GM12891 (cell line): ENCODE data around the gene RPH3AL.

Experiments
- PAX5 ChIP-seq: IDR thresholded peaks from 2 replicates; pipeline ENCODE4 v1.6.1; 2011; ENCODE audit warnings: low read length, moderate library complexity, mild to moderate bottlenecking; ENCODE audit not compliant: insufficient read depth, severe bottlenecking
- POLR2A ChIP-seq: IDR thresholded peaks from 2 replicates; pipeline ENCODE4 v1.6.1; 2011; ENCODE audit warnings: low read depth, low read length, control low read depth
- POLR2AphosphoS5 ChIP-seq: IDR thresholded peaks from 2 replicates; pipeline ENCODE4 v1.6.1; 2011; ENCODE audit warnings: low read depth, low read length, control low read depth
- POU2F2 ChIP-seq: IDR thresholded peaks from 2 replicates; pipeline ENCODE4 v1.6.1; 2011; ENCODE audit warnings: low read depth, mild to moderate bottlenecking, control low read depth, low read length, moderate library complexity
- SPI1 ChIP-seq: IDR thresholded peaks from 2 replicates; pipeline ENCODE4 v1.6.1; 2011; ENCODE audit warnings: low read depth, low read length, control low read depth
- TAF1 ChIP-seq: IDR thresholded peaks from 2 replicates; pipeline ENCODE4 v1.6.1; 2011; ENCODE audit warnings: low read depth, low read length, control low read depth

- TF ChIP-seq POLR2A (no peak), TAF1 (no peak), POLR2AphosphoS5 (no peak), SPI1 (no peak), PAX5 (no peak), POU2F2 (no peak)
These were observed 173.6 kb downstream of the RPH3AL start for GRCh38 chr17:179066-179432.
